LoVo (cell line): Measurements from ENCODE around the gene C5.
"Not testable (repeated sequence)": the region's sequence is repeated elsewhere in the genome, so short reads cannot be mapped to it uniquely, and the experiment has no call there.

Source experiments
- DNase-seq: peaks from one replicate; pipeline ENCODE4 v3.0.0-alpha.2; 2016; ENCODE audit warnings: low spot score

Gene C5

GRCh38 chr9:121048618-121049017 is 1.5 kb downstream of the C5 start:
- no peak for DNase-seq

- no peak for DNase-seq
Observed at GRCh38 chr9:121048175-121048574, 1.9 kb downstream of the C5 start.

GRCh38 chr9:121038804-121039203 is 11.3 kb downstream of the C5 start:
- no peak for DNase-seq

- DNase-seq, result no peak
Observed at GRCh38 chr9:121038362-121038761, 11.7 kb downstream of the C5 start.

GRCh38 chr9:121035717-121036116 is 14.4 kb downstream of the C5 start:
- peak; percentile 24 for DNase-seq

GRCh38 chr9:121034529-121034928 is 15.5 kb downstream of the C5 start:
- DNase-seq, result no peak

- DNase-seq, result no peak
Observed at GRCh38 chr9:121029469-121029868, 20.6 kb downstream of the C5 start.

- DNase-seq, result not testable (repeated sequence)
Observed at GRCh38 chr9:121028285-121028684, 21.8 kb downstream of the C5 start.

GRCh38 chr9:121026768-121027167 is 23.3 kb downstream of the C5 start:
- DNase-seq, result no peak

GRCh38 chr9:121026260-121026691 is 23.8 kb downstream of the C5 start:
- DNase-seq, result no peak

- no peak for DNase-seq
Observed at GRCh38 chr9:121024237-121024636, 25.8 kb downstream of the C5 start.

GRCh38 chr9:121023064-121023463 is 27.0 kb downstream of the C5 start:
- no peak for DNase-seq

GRCh38 chr9:121021301-121021700 is 28.8 kb downstream of the C5 start:
- DNase-seq, result no peak

GRCh38 chr9:121019273-121019672 is 30.8 kb downstream of the C5 start:
- DNase-seq, result no peak

GRCh38 chr9:121013911-121014310 is 36.2 kb downstream of the C5 start:
- no peak for DNase-seq

- no peak for DNase-seq
Observed at GRCh38 chr9:121009650-121010049, 40.4 kb downstream of the C5 start.

- DNase-seq, result no peak
Observed at GRCh38 chr9:120999317-120999716, 50.8 kb downstream of the C5 start.

GRCh38 chr9:120998111-120998510 is 52.0 kb downstream of the C5 start:
- no peak for DNase-seq

- no peak for DNase-seq
Observed at GRCh38 chr9:120997502-120997901, 52.6 kb downstream of the C5 start.

- DNase-seq, result no peak
Observed at GRCh38 chr9:120996409-120996808, 53.7 kb downstream of the C5 start.

- DNase-seq, result no peak
Observed at GRCh38 chr9:120989065-120989464, 61.0 kb downstream of the C5 start.

GRCh38 chr9:120985819-120986222 is 64.3 kb downstream of the C5 start:
- DNase-seq, result peak; percentile 37

- no peak for DNase-seq
Observed at GRCh38 chr9:120983259-120983837, 66.7 kb downstream of the C5 start.

- no peak for DNase-seq
Observed at GRCh38 chr9:120982836-120983235, 67.2 kb downstream of the C5 start.

GRCh38 chr9:120980951-120981350 is 69.1 kb downstream of the C5 start:
- DNase-seq, result no peak
